Measurements from ENCODE around the gene TBCEL.

Gene TBCEL

DNA sequence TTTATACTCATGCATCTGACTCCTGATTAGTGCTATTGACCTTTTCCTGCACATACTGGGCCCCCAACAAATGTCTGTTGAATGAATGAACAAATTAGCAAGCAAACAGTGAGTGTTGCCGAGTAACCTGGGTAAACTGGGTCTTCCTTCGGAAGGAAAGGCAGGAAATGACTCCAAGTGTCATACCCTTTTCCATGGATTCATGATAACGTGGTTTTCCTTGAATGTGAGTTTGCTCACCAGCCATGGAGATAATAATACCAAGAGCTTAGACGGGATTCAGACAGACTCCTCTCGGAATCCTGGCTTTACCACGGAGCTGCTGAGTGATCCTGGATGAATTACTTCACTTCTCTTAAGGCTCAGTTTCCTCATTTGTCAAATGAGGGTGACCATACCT, 93.9 kb downstream of the TBCEL start:
- H3K4me3 ChIP-seq (ENCODE audit: low read depth, low read length), result no peak overlapping the region
- no peak overlapping the region for H3K27ac ChIP-seq
- TF ChIP-seq, protein P1, sequence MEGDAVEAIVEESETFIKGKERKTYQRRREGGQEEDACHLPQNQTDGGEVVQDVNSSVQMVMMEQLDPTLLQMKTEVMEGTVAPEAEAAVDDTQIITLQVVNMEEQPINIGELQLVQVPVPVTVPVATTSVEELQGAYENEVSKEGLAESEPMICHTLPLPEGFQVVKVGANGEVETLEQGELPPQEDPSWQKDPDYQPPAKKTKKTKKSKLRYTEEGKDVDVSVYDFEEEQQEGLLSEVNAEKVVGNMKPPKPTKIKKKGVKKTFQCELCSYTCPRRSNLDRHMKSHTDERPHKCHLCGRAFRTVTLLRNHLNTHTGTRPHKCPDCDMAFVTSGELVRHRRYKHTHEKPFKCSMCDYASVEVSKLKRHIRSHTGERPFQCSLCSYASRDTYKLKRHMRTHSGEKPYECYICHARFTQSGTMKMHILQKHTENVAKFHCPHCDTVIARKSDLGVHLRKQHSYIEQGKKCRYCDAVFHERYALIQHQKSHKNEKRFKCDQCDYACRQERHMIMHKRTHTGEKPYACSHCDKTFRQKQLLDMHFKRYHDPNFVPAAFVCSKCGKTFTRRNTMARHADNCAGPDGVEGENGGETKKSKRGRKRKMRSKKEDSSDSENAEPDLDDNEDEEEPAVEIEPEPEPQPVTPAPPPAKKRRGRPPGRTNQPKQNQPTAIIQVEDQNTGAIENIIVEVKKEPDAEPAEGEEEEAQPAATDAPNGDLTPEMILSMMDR (IDR thresholded peaks at IDR 0.05; ENCODE audit: low read depth, low read length), result no peak
- no peaks in the 10 kb centered on the region for H3K36me3 ChIP-seq
- H3K27me3 ChIP-seq (ENCODE audit: insufficient read depth, low read depth, severe bottlenecking), result no peaks in the 10 kb centered on the region
- no peak for DNase-seq
- no peaks in the 10 kb centered on the region for H3K9me3 ChIP-seq (ENCODE audit: severe bottlenecking)

GRCh38 chr11:121119440-121119839, 95.5 kb downstream of the TBCEL start:
- DNase-seq, result peak; percentile 19
- no peaks in the 10 kb centered on the region for H3K36me3 ChIP-seq

GRCh38 chr11:121122328-121122727, 98.4 kb downstream of the TBCEL start:
- H3K27me3 ChIP-seq (ENCODE audit: insufficient read depth, low read depth, severe bottlenecking), result no peaks in the 10 kb centered on the region
- H3K27ac ChIP-seq, result no peak overlapping the region
- H3K36me3 ChIP-seq, result no peaks in the 10 kb centered on the region
- H3K4me3 ChIP-seq (ENCODE audit: low read depth, low read length), result no peak overlapping the region
- TF ChIP-seq, protein P1 (IDR thresholded peaks at IDR 0.05; ENCODE audit: low read depth, low read length), result no peak
- H3K9me3 ChIP-seq (ENCODE audit: severe bottlenecking), result no peaks in the 10 kb centered on the region
- no peak for DNase-seq

More at GRCh38 chr11:121119440-121119839, 95.5 kb downstream of the TBCEL start:
- Histone ChIP-seq H3K27me3 (ENCODE audit: insufficient read depth, low read depth, severe bottlenecking) (no peaks in the 10 kb centered on the region), H3K27ac (no peak overlapping the region), H3K9me3 (ENCODE audit: severe bottlenecking) (no peaks in the 10 kb centered on the region), H3K4me3 (ENCODE audit: low read depth, low read length) (no peak overlapping the region)
- TF ChIP-seq, protein P1 (IDR thresholded peaks at IDR 0.05; ENCODE audit: low read depth, low read length), result peak; percentile 31; the same call in 1 of the 2 replicates

DNA sequence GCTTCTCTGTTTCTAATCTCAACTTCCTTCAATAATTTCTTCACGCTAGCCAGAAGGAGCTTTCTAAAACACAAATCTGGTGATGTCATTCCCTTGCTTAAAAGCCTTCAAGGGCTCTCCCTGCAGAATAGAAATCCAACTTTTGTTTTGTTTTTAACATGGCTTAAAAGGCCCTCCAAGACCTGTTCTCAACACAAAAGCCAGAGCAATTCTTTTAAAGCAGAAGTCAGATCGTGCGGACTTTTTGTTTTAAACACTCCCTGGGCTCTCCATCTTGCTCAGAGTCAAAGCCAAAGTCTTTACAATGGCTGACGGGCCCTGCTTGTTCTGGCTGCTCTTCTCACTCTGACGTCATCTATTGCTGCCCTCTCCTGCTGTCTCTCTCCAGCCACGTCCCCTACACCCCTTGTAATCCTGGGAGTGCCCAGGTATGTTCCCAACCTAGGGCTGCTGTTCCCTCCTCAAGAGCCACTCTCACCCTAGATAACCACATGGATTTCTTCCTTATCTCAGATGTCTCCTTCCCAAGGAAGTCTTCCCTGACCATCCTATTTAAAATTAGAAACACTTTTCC, 99.7 kb downstream of the TBCEL start:
- Histone ChIP-seq H3K27me3 (ENCODE audit: insufficient read depth, low read depth, severe bottlenecking) (no peaks in the 10 kb centered on the region), H3K27ac (no peak overlapping the region), H3K9me3 (ENCODE audit: severe bottlenecking) (no peaks in the 10 kb centered on the region), H3K36me3 (no peaks in the 10 kb centered on the region; the same call in 1 of the 2 replicates), H3K4me3 (ENCODE audit: low read depth, low read length) (no peak overlapping the region)
- TF ChIP-seq, protein P1 (IDR thresholded peaks at IDR 0.05; ENCODE audit: low read depth, low read length), result no peak
- no peak for DNase-seq

GRCh38 chr11:121127809-121128208, 103.9 kb downstream of the TBCEL start:
- no peak overlapping the region for H3K27ac ChIP-seq
- no peak for DNase-seq
- no peaks in the 10 kb centered on the region for H3K27me3 ChIP-seq (ENCODE audit: insufficient read depth, low read depth, severe bottlenecking)
- no peaks in the 10 kb centered on the region; the same call in 1 of the 2 replicates for H3K36me3 ChIP-seq
- H3K4me3 ChIP-seq (ENCODE audit: low read depth, low read length), result no peak overlapping the region
- TF ChIP-seq, protein P1 (IDR thresholded peaks at IDR 0.05; ENCODE audit: low read depth, low read length), result no peak
- H3K9me3 ChIP-seq (ENCODE audit: severe bottlenecking), result no peaks in the 10 kb centered on the region
